A549 (cell line): ENCODE measurements around the gene HIVEP3.

Experiments used
- BCL3 ChIP-seq: fragments of >200 bp; sonication (Bioruptor Twin); formaldehyde crosslinking; IDR thresholded peaks from 3 replicates; pipeline ENCODE4 v1.6.1; 2016
- ESRRA ChIP-seq: fragments of 150-350 bp; IDR thresholded peaks from 2 replicates; pipeline ENCODE4 v1.6.1; 2014; ENCODE audit warnings: mild to moderate bottlenecking, low read length, borderline replicate concordance
- HDAC2 ChIP-seq: fragments of 200-600 bp; sonication (generic); IDR thresholded peaks from 2 replicates; pipeline ENCODE4 v1.6.1; 2016
- POLR2A ChIP-seq: IDR thresholded peaks from 2 replicates; pipeline ENCODE4 v1.6.1; 2012; ENCODE audit warnings: mild to moderate bottlenecking, low read length
- ZC3H11A ChIP-seq: fragments of 450-650 bp; IDR thresholded peaks from 2 replicates; pipeline ENCODE4 v1.6.1; 2014; ENCODE audit warnings: antibody characterized with exemption, mild to moderate bottlenecking
- ZNF302 ChIP-seq: fragments of 250-450 bp; sonication (Bioruptor Pico); IDR thresholded peaks from 2 replicates; pipeline ENCODE4 v1.9.0; 2021; ENCODE audit warnings: inconsistent platforms, mild to moderate bottlenecking, moderate library complexity
- TF ChIP-seq, protein P1 (sequence below): IDR thresholded peaks from 2 replicates; pipeline ENCODE4 v1.6.1; 2012
- TF ChIP-seq, protein P2 (sequence below): fragments of >200 bp; sonication (Bioruptor Twin); formaldehyde crosslinking; IDR thresholded peaks from 3 replicates; pipeline ENCODE4 v1.5.1; 2016

DNA sequence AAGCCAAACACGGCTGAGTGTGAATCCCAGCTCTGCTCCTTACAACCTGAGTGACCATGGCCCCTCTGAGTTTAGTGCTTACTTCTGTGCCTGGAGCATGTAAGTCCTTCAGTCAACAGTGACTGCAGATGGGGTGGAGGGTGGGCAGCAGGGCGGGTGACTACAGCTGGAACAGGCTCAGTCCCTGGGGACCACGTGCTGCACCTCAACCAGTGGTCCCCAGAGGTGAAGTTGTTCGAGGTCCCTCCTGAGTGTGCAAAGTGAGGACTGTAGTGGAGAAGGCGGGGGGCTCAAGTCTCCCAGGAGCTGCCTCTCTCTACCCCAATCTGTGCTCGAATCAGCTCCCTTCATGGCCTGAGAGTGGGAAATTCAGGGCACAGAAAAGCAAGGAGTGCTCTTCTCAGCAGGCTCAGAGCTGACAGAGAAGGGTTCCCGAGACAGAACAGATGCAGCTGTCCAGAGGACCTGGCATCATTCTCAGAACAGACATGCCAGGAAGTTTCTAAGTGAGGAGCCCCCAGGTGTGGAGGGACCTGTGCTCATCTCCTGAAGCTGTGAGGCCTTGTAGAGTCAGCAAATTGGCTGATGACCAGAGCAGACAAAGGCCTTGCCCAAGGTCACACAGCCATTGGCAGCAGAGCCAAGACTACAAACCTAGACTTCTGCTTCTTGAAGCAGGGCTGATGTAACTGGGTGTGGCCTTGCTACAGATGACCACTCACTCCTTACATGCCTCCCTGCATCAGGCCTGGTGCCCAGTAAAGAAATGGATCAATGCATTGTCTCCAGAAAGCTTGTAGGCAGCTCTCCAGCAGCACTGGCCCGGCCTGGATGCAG, 372.5 kb downstream of the HIVEP3 start:
- TF ChIP-seq, protein P1, sequence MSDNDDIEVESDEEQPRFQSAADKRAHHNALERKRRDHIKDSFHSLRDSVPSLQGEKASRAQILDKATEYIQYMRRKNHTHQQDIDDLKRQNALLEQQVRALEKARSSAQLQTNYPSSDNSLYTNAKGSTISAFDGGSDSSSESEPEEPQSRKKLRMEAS, result no peak
- TF ChIP-seq, protein P2, sequence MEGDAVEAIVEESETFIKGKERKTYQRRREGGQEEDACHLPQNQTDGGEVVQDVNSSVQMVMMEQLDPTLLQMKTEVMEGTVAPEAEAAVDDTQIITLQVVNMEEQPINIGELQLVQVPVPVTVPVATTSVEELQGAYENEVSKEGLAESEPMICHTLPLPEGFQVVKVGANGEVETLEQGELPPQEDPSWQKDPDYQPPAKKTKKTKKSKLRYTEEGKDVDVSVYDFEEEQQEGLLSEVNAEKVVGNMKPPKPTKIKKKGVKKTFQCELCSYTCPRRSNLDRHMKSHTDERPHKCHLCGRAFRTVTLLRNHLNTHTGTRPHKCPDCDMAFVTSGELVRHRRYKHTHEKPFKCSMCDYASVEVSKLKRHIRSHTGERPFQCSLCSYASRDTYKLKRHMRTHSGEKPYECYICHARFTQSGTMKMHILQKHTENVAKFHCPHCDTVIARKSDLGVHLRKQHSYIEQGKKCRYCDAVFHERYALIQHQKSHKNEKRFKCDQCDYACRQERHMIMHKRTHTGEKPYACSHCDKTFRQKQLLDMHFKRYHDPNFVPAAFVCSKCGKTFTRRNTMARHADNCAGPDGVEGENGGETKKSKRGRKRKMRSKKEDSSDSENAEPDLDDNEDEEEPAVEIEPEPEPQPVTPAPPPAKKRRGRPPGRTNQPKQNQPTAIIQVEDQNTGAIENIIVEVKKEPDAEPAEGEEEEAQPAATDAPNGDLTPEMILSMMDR, result no peak
- TF ChIP-seq POLR2A, result no peak
- no peak for TF ChIP-seq ZNF302 (CRISPR knock-in tag)
- TF ChIP-seq ESRRA, result no peak
- TF ChIP-seq BCL3, result no peak
- no peak for TF ChIP-seq HDAC2
- no peak for TF ChIP-seq ZC3H11A
